ENCODE measurements around the gene VWC2.

- TF ChIP-seq CTCF (IDR thresholded peaks at IDR 0.05) (no peak), POLR2A (IDR thresholded peaks at IDR 0.05) (no peak)
Observed at GRCh38 chr7:49821181-49821580, 47.7 kb downstream of the VWC2 start.

Data from lower leg skin (tissue), 3 donors.